HL-60 (cell line): Measurements from ENCODE around the gene CALN1.

Experiments used
- DNase-seq, 2 experiments: peaks; one replicate each; pipeline ENCODE4 v3.0.0-alpha.2; 2010 to 2020; ENCODE audit warnings: low read depth in 1 of 2, low spot score in 1 of 2
- H3K27ac ChIP-seq: fragments of 250-450 bp; sonication (Bioruptor Pico); replicated peaks from 2 replicates; pipeline ENCODE4 v1.5.1; 2020; ENCODE audit warnings: mild to moderate bottlenecking, moderate library complexity
- H3K27me3 ChIP-seq: fragments of 250-450 bp; sonication (Bioruptor Pico); 2 replicates; pipeline ENCODE4 v1.5.1; 2021; ENCODE audit warnings: mild to moderate bottlenecking, moderate library complexity; ENCODE audit not compliant: insufficient read depth, poor library complexity, severe bottlenecking
- H3K4me3 ChIP-seq: replicated peaks from 2 replicates; pipeline ENCODE4 v1.5.1; 2011; ENCODE audit warnings: mild to moderate bottlenecking, control low read depth, low read length; ENCODE audit not compliant: insufficient read depth
- CTCF ChIP-seq: IDR thresholded peaks from one replicate; pipeline ENCODE4 v1.5.1; 2011; ENCODE audit warnings: low read length, control low read depth, inconsistent platforms; ENCODE audit not compliant: insufficient read depth
- GABPA ChIP-seq: IDR thresholded peaks from 2 replicates; pipeline ENCODE4 v1.6.1; 2012; ENCODE audit warnings: low read depth
- POLR2AphosphoS5 ChIP-seq: IDR thresholded peaks from 2 replicates; pipeline ENCODE4 v1.6.1; 2012; ENCODE audit warnings: low read depth
- SPI1 ChIP-seq: IDR thresholded peaks from 2 replicates; pipeline ENCODE4 v1.6.1; 2012; ENCODE audit warnings: low read depth, mild to moderate bottlenecking, borderline replicate concordance
- TF ChIP-seq, protein P1 (sequence below): IDR thresholded peaks from 2 replicates; pipeline ENCODE4 v1.6.1; 2012; ENCODE audit warnings: low read depth; ENCODE audit not compliant: insufficient replicate concordance

The CALN1 gene

DNA sequence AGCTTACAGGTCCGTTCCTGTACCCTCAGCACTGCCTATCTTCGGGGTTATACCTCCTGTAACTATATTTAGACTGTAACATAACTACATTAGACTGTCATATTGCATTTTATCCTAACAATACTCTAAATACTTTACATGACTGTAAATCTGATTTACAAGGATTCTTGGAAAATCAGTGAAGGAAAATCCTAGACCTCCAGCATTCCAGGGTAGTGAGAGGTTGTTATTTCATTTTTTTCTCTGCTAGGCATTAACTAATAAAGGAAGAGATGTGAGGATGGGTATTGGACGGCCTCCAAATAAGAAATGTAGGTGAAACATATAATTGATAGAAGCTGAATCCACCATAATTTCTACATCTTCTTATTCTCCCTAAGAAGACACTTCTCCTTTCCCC, 569.4 kb downstream of the CALN1 start:
- no peaks in the 10 kb centered on the region for H3K27me3 ChIP-seq
- H3K4me3 ChIP-seq, result no peak overlapping the region
- DNase-seq, result no peak
- TF ChIP-seq CTCF, result no peak
- TF ChIP-seq SPI1, result no peak
- TF ChIP-seq POLR2AphosphoS5, result no peak
- TF ChIP-seq GABPA, result no peak
- TF ChIP-seq, protein P1, sequence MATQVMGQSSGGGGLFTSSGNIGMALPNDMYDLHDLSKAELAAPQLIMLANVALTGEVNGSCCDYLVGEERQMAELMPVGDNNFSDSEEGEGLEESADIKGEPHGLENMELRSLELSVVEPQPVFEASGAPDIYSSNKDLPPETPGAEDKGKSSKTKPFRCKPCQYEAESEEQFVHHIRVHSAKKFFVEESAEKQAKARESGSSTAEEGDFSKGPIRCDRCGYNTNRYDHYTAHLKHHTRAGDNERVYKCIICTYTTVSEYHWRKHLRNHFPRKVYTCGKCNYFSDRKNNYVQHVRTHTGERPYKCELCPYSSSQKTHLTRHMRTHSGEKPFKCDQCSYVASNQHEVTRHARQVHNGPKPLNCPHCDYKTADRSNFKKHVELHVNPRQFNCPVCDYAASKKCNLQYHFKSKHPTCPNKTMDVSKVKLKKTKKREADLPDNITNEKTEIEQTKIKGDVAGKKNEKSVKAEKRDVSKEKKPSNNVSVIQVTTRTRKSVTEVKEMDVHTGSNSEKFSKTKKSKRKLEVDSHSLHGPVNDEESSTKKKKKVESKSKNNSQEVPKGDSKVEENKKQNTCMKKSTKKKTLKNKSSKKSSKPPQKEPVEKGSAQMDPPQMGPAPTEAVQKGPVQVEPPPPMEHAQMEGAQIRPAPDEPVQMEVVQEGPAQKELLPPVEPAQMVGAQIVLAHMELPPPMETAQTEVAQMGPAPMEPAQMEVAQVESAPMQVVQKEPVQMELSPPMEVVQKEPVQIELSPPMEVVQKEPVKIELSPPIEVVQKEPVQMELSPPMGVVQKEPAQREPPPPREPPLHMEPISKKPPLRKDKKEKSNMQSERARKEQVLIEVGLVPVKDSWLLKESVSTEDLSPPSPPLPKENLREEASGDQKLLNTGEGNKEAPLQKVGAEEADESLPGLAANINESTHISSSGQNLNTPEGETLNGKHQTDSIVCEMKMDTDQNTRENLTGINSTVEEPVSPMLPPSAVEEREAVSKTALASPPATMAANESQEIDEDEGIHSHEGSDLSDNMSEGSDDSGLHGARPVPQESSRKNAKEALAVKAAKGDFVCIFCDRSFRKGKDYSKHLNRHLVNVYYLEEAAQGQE, result no peak
- no peak overlapping the region for H3K27ac ChIP-seq

DNA sequence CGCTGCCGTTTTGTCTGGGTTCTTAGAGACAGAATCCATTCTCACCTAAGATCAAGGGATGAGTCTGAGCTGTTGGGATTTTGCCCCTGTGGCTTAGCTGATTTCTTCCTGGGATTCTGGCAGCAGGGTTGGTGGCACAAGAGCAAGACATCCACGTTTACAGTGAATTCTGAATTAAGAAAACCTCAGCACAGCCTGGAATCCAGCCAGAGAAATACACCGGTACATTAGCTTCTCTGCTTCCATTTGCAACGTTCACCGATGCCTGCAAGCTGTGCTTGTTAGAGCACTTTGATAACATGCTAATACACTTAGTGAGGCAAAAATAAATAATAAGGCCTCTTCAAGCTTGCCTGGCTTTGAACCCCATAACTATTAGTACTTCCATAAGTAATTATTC, 569.8 kb downstream of the CALN1 start:
- no peak overlapping the region for H3K27ac ChIP-seq
- TF ChIP-seq, protein P1, result no peak
- TF ChIP-seq POLR2AphosphoS5 (no peak), SPI1 (no peak), GABPA (no peak), CTCF (no peak)
- no peak for DNase-seq

GRCh38 chr7:71835056-71835455, 577.1 kb downstream of the CALN1 start:
- H3K4me3 ChIP-seq, result no peak overlapping the region
- no peak overlapping the region for H3K27ac ChIP-seq
- no peaks in the 10 kb centered on the region for H3K27me3 ChIP-seq
- no peak for DNase-seq
- TF ChIP-seq CTCF (no peak), SPI1 (no peak), GABPA (no peak), POLR2AphosphoS5 (no peak)
- TF ChIP-seq, protein P1, result no peak

More for the DNA sequence above, 569.8 kb downstream of the CALN1 start:
- no peaks in the 10 kb centered on the region for H3K27me3 ChIP-seq
- no peak overlapping the region for H3K4me3 ChIP-seq
